ENCODE measurements around the gene ZNF783. TPM values are rescaled to one million over a fixed set of nuclear protein-coding genes. Genes with fewer than 3 reads are reported as not detected.

The ZNF783 gene
- total RNA-seq, 1 experiment from 2014 or later = 10.8 TPM

- CTCF ChIA-PET = no interaction called here
- intact Hi-C loops (cut with micrococcal nuclease; ENCODE audit: unreplicated experiment) = no loop called here
- no TSS peak for BruUV-seq (replicated peaks)
These were observed 25.6 kb downstream of the ZNF783 start for GRCh38 chr7:149287622-149288021.

DNA sequence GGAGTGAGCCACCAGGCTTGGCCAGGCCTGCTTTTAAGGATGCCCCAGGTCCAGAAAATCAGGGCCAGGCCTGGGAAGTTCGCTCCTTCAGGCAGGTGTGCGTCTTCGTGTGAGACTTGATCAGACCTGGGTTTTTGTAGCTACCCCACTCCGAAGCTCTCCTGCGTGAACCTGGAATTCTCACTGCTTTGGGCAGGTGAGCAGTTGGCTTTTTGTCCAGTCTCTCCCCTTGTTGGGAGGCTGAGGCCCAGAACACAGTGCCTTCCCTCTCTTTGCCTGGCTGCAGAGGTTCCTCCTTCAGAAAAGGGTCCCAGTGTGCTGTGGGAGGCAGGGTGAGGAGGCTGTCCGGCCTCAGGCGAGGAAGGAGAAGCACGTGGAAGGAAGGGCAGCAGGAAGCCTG is 27.3 kb downstream of the ZNF783 start:
- H3K27me3 ChIP-seq (replicated peaks; ENCODE audit: insufficient read depth, low read depth, low read length, poor library complexity) = no peaks in the 10 kb centered on the region
- CTCF ChIA-PET = no interaction called here
- no peak overlapping the region for H3K27ac ChIP-seq (ENCODE audit: low read depth, low read length, poor library complexity, severe bottlenecking)
- POLR2A ChIA-PET (ENCODE audit: low non-redundant PET) = no interaction called here
- no peaks in the 10 kb centered on the region for H3K36me3 ChIP-seq (ENCODE audit: insufficient read depth, low read length, poor library complexity, severe bottlenecking)
- intact Hi-C loops (cut with micrococcal nuclease; ENCODE audit: unreplicated experiment) = no loop called here
- DNase-seq (ENCODE audit: low spot score) = no peak
- peaks cover 14% of the 10 kb centered on the region for H3K4me1 ChIP-seq (ENCODE audit: insufficient read depth, low read length, poor library complexity, severe bottlenecking)
- BruUV-seq (replicated peaks) = no TSS peak
- no peaks in the 10 kb centered on the region for H3K9me3 ChIP-seq (ENCODE audit: low read depth, low read length, poor library complexity, severe bottlenecking)
- H3K4me3 ChIP-seq (ENCODE audit: low read depth, low read length, poor library complexity, severe bottlenecking) = no peak overlapping the region
- no peak for TF ChIP-seq EZH2 (IDR thresholded peaks at IDR 0.05; ENCODE audit: borderline replicate concordance, low read depth, low read length, poor library complexity, severe bottlenecking)
- TF ChIP-seq, protein P1, sequence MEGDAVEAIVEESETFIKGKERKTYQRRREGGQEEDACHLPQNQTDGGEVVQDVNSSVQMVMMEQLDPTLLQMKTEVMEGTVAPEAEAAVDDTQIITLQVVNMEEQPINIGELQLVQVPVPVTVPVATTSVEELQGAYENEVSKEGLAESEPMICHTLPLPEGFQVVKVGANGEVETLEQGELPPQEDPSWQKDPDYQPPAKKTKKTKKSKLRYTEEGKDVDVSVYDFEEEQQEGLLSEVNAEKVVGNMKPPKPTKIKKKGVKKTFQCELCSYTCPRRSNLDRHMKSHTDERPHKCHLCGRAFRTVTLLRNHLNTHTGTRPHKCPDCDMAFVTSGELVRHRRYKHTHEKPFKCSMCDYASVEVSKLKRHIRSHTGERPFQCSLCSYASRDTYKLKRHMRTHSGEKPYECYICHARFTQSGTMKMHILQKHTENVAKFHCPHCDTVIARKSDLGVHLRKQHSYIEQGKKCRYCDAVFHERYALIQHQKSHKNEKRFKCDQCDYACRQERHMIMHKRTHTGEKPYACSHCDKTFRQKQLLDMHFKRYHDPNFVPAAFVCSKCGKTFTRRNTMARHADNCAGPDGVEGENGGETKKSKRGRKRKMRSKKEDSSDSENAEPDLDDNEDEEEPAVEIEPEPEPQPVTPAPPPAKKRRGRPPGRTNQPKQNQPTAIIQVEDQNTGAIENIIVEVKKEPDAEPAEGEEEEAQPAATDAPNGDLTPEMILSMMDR (conservative IDR thresholded peaks at IDR 0.05; ENCODE audit: low read depth, low read length) = no peak

More at GRCh38 chr7:149287622-149288021, 25.6 kb downstream of the ZNF783 start:
- no peaks in the 10 kb centered on the region for H3K9me3 ChIP-seq (ENCODE audit: low read depth, low read length, poor library complexity, severe bottlenecking)
- H3K4me3 ChIP-seq (ENCODE audit: low read depth, low read length, poor library complexity, severe bottlenecking) = no peak overlapping the region
- TF ChIP-seq, protein P1 (conservative IDR thresholded peaks at IDR 0.05; ENCODE audit: low read depth, low read length) = no peak
- TF ChIP-seq EZH2 (IDR thresholded peaks at IDR 0.05; ENCODE audit: borderline replicate concordance, low read depth, low read length, poor library complexity, severe bottlenecking) = no peak
- no peaks in the 10 kb centered on the region for H3K27me3 ChIP-seq (replicated peaks; ENCODE audit: insufficient read depth, low read depth, low read length, poor library complexity)
- H3K27ac ChIP-seq (ENCODE audit: low read depth, low read length, poor library complexity, severe bottlenecking) = no peak overlapping the region
- POLR2A ChIA-PET (ENCODE audit: low non-redundant PET) = no interaction called here
- H3K36me3 ChIP-seq (ENCODE audit: insufficient read depth, low read length, poor library complexity, severe bottlenecking) = no peaks in the 10 kb centered on the region
- H3K4me1 ChIP-seq (ENCODE audit: insufficient read depth, low read length, poor library complexity, severe bottlenecking) = peaks cover 14% of the 10 kb centered on the region
- no peak for DNase-seq (ENCODE audit: low spot score)

DNA sequence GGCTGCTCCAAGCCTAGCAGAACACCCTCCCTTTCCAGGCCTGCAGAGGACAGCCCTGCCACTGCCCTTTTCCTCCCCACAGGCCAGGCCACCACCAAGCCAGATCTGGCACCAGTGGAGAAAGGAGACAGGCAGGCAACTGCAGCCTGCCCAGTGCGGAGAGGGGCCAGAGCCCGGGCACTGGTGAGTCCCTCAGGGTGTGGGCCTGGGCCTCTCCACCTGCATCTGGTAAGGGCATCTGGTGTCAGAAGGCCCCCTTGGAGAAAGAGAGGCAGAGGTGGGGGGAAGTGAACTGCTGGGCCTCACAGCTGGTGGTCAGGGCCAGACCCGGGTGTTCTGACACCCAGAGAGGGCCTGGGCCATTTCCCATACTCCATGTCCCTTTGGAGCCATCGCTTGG is 27.9 kb downstream of the ZNF783 start:
- ChIA-PET POLR2A (ENCODE audit: low non-redundant PET) (no interaction called here), CTCF (no interaction called here)
- Histone ChIP-seq H3K4me3 (ENCODE audit: low read depth, low read length, poor library complexity, severe bottlenecking) (no peak overlapping the region), H3K27me3 (replicated peaks; ENCODE audit: insufficient read depth, low read depth, low read length, poor library complexity) (no peaks in the 10 kb centered on the region), H3K9me3 (ENCODE audit: low read depth, low read length, poor library complexity, severe bottlenecking) (no peaks in the 10 kb centered on the region), H3K36me3 (ENCODE audit: insufficient read depth, low read length, poor library complexity, severe bottlenecking) (no peaks in the 10 kb centered on the region), H3K4me1 (ENCODE audit: insufficient read depth, low read length, poor library complexity, severe bottlenecking) (peaks cover 10% of the 10 kb centered on the region), H3K27ac (ENCODE audit: low read depth, low read length, poor library complexity, severe bottlenecking) (no peak overlapping the region)
- no peak for DNase-seq (ENCODE audit: low spot score)
- intact Hi-C loops (cut with micrococcal nuclease; ENCODE audit: unreplicated experiment) = no loop called here
- no TSS peak for BruUV-seq (replicated peaks)
- TF ChIP-seq, protein P1 (conservative IDR thresholded peaks at IDR 0.05; ENCODE audit: low read depth, low read length) = no peak
- no peak for TF ChIP-seq EZH2 (IDR thresholded peaks at IDR 0.05; ENCODE audit: borderline replicate concordance, low read depth, low read length, poor library complexity, severe bottlenecking)
